Astrocyte (in vitro differentiated cells and primary cell): ENCODE measurements around the gene DNAJC18. TPM values are rescaled to one million over a fixed set of nuclear protein-coding genes. Genes with fewer than 3 reads are reported as not detected.

Experiments used
- DNase-seq: peaks from one replicate; pipeline ENCODE4 v3.0.0-alpha.2; 2010; ENCODE audit warnings: low read depth
- FAIRE-seq: peaks from 2 replicates; lab custom pipeline; 2011; peaks lifted over from hg19 to GRCh38; lab: Jason Lieb, UNC
- H2AFZ ChIP-seq: 2 replicates; pipeline ENCODE4 v1.6.0; 2012; ENCODE audit warnings: low read depth, low read length, inconsistent platforms
- H3K27ac ChIP-seq: 2 replicates; pipeline ENCODE4 v1.5.1; 2011; ENCODE audit warnings: low read depth, low read length, inconsistent platforms
- H3K27me3 ChIP-seq: 2 replicates; pipeline ENCODE4 v1.6.0; 2011; ENCODE audit warnings: low read length, inconsistent platforms; ENCODE audit not compliant: insufficient read depth
- H3K36me3 ChIP-seq: 2 replicates; pipeline ENCODE4 v1.5.1; 2011; ENCODE audit warnings: low read length, inconsistent platforms; ENCODE audit not compliant: insufficient read depth
- H3K4me1 ChIP-seq: 2 replicates; pipeline ENCODE4 v1.5.1; 2011; ENCODE audit warnings: low read length, inconsistent platforms; ENCODE audit not compliant: insufficient read depth
- H3K4me2 ChIP-seq: 2 replicates; pipeline ENCODE4 v1.6.0; 2012; ENCODE audit warnings: low read length, inconsistent platforms
- H3K4me3 ChIP-seq: 2 replicates; pipeline ENCODE4 v1.5.1; 2011; ENCODE audit warnings: low read depth, mild to moderate bottlenecking, low read length, inconsistent platforms; ENCODE audit not compliant: insufficient read depth
- H3K79me2 ChIP-seq: 2 replicates; pipeline ENCODE4 v1.6.0; 2012; ENCODE audit warnings: mild to moderate bottlenecking, low read length, inconsistent platforms; ENCODE audit not compliant: insufficient read depth
- H3K9ac ChIP-seq: 2 replicates; pipeline ENCODE4 v1.6.0; 2012; ENCODE audit warnings: mild to moderate bottlenecking, low read length, inconsistent platforms
- H3K9me3 ChIP-seq: 2 replicates; pipeline ENCODE4 v1.5.1; 2012; ENCODE audit warnings: low read depth, mild to moderate bottlenecking, low read length, inconsistent platforms; ENCODE audit not compliant: insufficient read depth
- H4K20me1 ChIP-seq: 2 replicates; pipeline ENCODE4 v1.6.0; 2012; ENCODE audit warnings: low read length, inconsistent platforms; ENCODE audit not compliant: insufficient read depth
- H3K27ac Mint-ChIP-seq: one replicate; pipeline ENCODE4 v1.8.0; 2021; ENCODE audit warnings: mild to moderate bottlenecking, mixed read lengths; ENCODE audit not compliant: unreplicated experiment
- H3K27me3 Mint-ChIP-seq: one replicate; pipeline ENCODE4 v1.8.0; 2021; ENCODE audit warnings: low read depth, mixed read lengths; ENCODE audit not compliant: unreplicated experiment
- H3K36me3 Mint-ChIP-seq: one replicate; pipeline ENCODE4 v1.8.0; 2021; ENCODE audit warnings: low read depth, mixed read lengths; ENCODE audit not compliant: unreplicated experiment
- H3K4me1 Mint-ChIP-seq: one replicate; pipeline ENCODE4 v1.8.0; 2021; ENCODE audit warnings: low read depth, mixed read lengths; ENCODE audit not compliant: unreplicated experiment
- H3K4me3 Mint-ChIP-seq: one replicate; pipeline ENCODE4 v1.8.0; 2021; ENCODE audit warnings: mild to moderate bottlenecking, moderate library complexity, mixed read lengths; ENCODE audit not compliant: unreplicated experiment
- H3K9me3 Mint-ChIP-seq: one replicate; pipeline ENCODE4 v1.8.0; 2021; ENCODE audit warnings: mild to moderate bottlenecking, mixed read lengths; ENCODE audit not compliant: unreplicated experiment
- EZH2 ChIP-seq: IDR thresholded peaks from 2 replicates; pipeline ENCODE4 v1.6.1; 2012; ENCODE audit warnings: mild to moderate bottlenecking, low read length, inconsistent platforms; ENCODE audit not compliant: insufficient read depth
- total RNA-seq: library from RNA; stranded (reverse); gene quantifications from 2 replicates; pipeline ENCODE4 v1.2.1, GENCODE V29; 2021
- TF ChIP-seq, protein P1 (sequence below): IDR thresholded peaks from 2 replicates; pipeline ENCODE4 v1.5.1; 2011; ENCODE audit warnings: low read depth, mild to moderate bottlenecking, inconsistent platforms, low read length, moderate library complexity; ENCODE audit not compliant: insufficient read depth

The DNAJC18 gene
- total RNA-seq, 1 donor from 2014 or later = 18.8 TPM

DNA sequence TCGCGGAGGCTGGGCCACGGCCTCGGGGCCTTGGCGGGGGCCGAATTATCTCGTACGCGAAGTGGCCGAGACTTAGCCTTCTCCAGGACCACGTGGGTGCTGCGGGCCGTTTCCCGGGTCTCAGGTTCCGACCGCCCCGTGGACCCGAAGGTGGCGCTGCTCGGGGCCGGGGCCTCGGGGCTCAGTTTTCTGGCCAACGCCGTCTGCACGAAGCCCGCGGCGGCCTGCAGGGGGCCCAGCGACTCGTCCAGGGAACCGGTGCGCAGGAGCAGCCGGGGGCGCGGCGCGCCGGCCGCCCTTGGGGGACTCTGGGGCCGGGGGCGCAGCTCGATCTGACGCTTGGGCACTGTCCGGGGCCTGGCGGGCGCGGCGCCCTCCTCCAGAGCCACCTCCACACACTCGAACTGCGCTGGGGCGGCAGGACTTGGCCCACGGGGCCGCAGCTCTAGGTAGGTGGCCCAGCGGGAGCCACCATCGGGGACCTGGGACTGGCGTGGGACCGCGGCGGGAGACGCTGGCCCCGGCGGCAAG lies 45.1 kb downstream of the DNAJC18 start:
- peaks cover 18% of the 10 kb centered on the region for H3K27me3 ChIP-seq
- H3K9me3 ChIP-seq = no peaks in the 10 kb centered on the region
- FAIRE-seq = no peak
- Mint-ChIP-seq H3K4me1 (peaks cover 4% of the 10 kb centered on the region), H3K36me3 (peaks cover 6% of the 10 kb centered on the region), H3K9me3 (no peaks in the 10 kb centered on the region), H3K4me3 (no peak overlapping the region), H3K27ac (no peak overlapping the region), H3K27me3 (peaks cover 28% of the 10 kb centered on the region)
- H3K36me3 ChIP-seq = no peaks in the 10 kb centered on the region
- DNase-seq = no peak
- H3K4me2 ChIP-seq = peak overlapping the region; percentile 81
- no peaks in the 10 kb centered on the region for H3K79me2 ChIP-seq
- H3K4me3 ChIP-seq = peak overlapping the region; percentile 17
- H3K4me1 ChIP-seq = peaks cover 14% of the 10 kb centered on the region
- TF ChIP-seq, protein P1, sequence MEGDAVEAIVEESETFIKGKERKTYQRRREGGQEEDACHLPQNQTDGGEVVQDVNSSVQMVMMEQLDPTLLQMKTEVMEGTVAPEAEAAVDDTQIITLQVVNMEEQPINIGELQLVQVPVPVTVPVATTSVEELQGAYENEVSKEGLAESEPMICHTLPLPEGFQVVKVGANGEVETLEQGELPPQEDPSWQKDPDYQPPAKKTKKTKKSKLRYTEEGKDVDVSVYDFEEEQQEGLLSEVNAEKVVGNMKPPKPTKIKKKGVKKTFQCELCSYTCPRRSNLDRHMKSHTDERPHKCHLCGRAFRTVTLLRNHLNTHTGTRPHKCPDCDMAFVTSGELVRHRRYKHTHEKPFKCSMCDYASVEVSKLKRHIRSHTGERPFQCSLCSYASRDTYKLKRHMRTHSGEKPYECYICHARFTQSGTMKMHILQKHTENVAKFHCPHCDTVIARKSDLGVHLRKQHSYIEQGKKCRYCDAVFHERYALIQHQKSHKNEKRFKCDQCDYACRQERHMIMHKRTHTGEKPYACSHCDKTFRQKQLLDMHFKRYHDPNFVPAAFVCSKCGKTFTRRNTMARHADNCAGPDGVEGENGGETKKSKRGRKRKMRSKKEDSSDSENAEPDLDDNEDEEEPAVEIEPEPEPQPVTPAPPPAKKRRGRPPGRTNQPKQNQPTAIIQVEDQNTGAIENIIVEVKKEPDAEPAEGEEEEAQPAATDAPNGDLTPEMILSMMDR = no peak
- TF ChIP-seq EZH2 = peak; percentile 95
- peak overlapping the region; percentile 9 for H3K9ac ChIP-seq
- H2AFZ ChIP-seq = peak overlapping the region; percentile 71
- peaks cover 3% of the 10 kb centered on the region for H4K20me1 ChIP-seq
- H3K27ac ChIP-seq = no peak overlapping the region

DNA sequence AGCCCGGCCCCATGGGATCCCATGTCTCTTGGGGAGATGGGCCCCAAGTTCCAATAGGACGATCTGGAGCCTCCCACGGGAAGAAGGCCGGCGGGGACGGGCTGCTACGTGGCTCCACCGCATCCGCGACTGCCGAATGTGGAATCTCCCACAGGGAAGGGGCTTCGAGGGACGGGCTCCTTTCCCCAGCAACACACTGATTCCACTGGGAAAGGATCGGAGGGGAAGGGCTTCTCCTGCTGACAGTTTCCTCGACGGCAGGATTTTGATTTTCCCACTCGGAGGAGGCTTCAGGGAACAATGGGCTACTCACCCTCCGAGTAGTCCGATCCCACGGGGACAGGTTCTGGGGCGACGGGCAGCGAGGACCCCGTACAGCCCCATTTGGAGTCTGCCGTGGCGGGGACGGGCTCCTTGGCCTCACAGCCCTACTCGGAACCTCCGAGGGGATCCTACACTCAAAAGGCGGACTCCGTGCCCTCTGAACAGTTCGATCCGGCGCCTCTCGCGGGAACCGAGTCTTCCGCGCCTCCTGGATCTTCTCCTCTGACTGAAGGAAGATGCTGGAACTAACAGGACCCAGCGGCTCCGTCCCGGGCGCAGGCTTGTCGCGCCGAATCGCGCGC lies 45.7 kb downstream of the DNAJC18 start:
- TF ChIP-seq EZH2 = peak; percentile 33
- TF ChIP-seq, protein P1 = no peak
- DNase-seq (no peak), FAIRE-seq (no peak)
- peak overlapping the region; percentile 71 for H2AFZ ChIP-seq
- Mint-ChIP-seq H3K27ac (no peak overlapping the region), H3K27me3 (peaks cover 28% of the 10 kb centered on the region), H3K9me3 (no peaks in the 10 kb centered on the region), H3K36me3 (peaks cover 6% of the 10 kb centered on the region), H3K4me1 (peaks cover 4% of the 10 kb centered on the region), H3K4me3 (no peak overlapping the region)
- no peaks in the 10 kb centered on the region for H3K36me3 ChIP-seq
- H3K4me1 ChIP-seq = peaks cover 14% of the 10 kb centered on the region
- H3K27me3 ChIP-seq = peaks cover 18% of the 10 kb centered on the region
- peak overlapping the region; percentile 49 for H3K4me3 ChIP-seq
- H3K4me2 ChIP-seq = peak overlapping the region; percentile 81
- H3K9me3 ChIP-seq = no peaks in the 10 kb centered on the region
- no peak overlapping the region for H3K27ac ChIP-seq
- H3K9ac ChIP-seq = peak overlapping the region; percentile 9
- peaks cover 3% of the 10 kb centered on the region for H4K20me1 ChIP-seq
- no peaks in the 10 kb centered on the region for H3K79me2 ChIP-seq
